Endothelial cell of umbilical vein (primary cell): ENCODE data around the gene LRRC27. TPM values are rescaled to one million over a fixed set of nuclear protein-coding genes. Genes with fewer than 3 reads are reported as not detected.

Experiments
- BruUV-seq: library from RNA; stranded (reverse); fragments of 400-500 nt; replicated peaks from 2 replicates; lab custom pipeline; 2021; lab: Mats Ljungman, UMichigan
- CTCF ChIA-PET: fragments of 300-600, 350-600 bp; sonication (Branson Sonifier 250); formaldehyde crosslinking; loops from one replicate; lab custom pipeline; 2021; ENCODE audit warnings: antibody characterized with exemption, inconsistent platforms; lab: Charles Lee
- POLR2A ChIA-PET: fragments of 300-600, 350-600 bp; sonication (Branson Sonifier 250); formaldehyde crosslinking; loops from one replicate; lab custom pipeline; 2021; ENCODE audit warnings: antibody characterized with exemption, inconsistent platforms; lab: Charles Lee
- DNase-seq: peaks from one replicate; pipeline ENCODE4 v3.0.0-alpha.2; 2011; ENCODE audit warnings: low read depth, low spot score
- FAIRE-seq: peaks from 2 replicates; lab custom pipeline; 2011; peaks lifted over from hg19 to GRCh38; lab: Jason Lieb, UNC
- H2AFZ ChIP-seq: 2 replicates; pipeline ENCODE4 v1.6.0; 2012; ENCODE audit warnings: low read depth, low read length, control low read depth, inconsistent platforms
- H3K27ac ChIP-seq: 2 replicates; pipeline ENCODE4 v1.5.1; 2011; ENCODE audit warnings: low read depth, mild to moderate bottlenecking, control low read depth, low read length, moderate library complexity; ENCODE audit not compliant: insufficient read depth
- H3K27me3 ChIP-seq, 2 experiments: 2 replicates each; pipeline versions ENCODE4 v1.6.0 to v1.6.1; 2011; ENCODE audit warnings: low read length in 2 of 2, mixed read lengths in 1 of 2; ENCODE audit not compliant: control insufficient read depth in 2 of 2, insufficient read depth in 2 of 2
- H3K36me3 ChIP-seq, 2 experiments: 2 replicates in 1 of 2; 3 replicates in 1 of 2; pipeline ENCODE4 v1.5.1; 2011; ENCODE audit warnings: low read length in 2 of 2, mild to moderate bottlenecking in 1 of 2, moderate library complexity in 1 of 2; ENCODE audit not compliant: control insufficient read depth in 2 of 2, insufficient read depth in 2 of 2; ENCODE audit errors: extremely low read depth in 1 of 2
- H3K4me1 ChIP-seq: 3 replicates; pipeline ENCODE4 v1.5.1; 2011; ENCODE audit warnings: mild to moderate bottlenecking, low read length; ENCODE audit not compliant: control insufficient read depth, insufficient read depth; ENCODE audit errors: extremely low read depth
- H3K4me2 ChIP-seq: 2 replicates; pipeline ENCODE4 v1.6.1; 2011; ENCODE audit warnings: low read length, control low read depth, mixed read lengths; ENCODE audit not compliant: insufficient read depth
- H3K4me3 ChIP-seq, 3 experiments: fragments of 200-600 bp in 1 of 3; sonication (generic), shearing (Covaris generic) in 1 of 3; replicated peaks in 1 of 3; 2 replicates each; pipeline ENCODE4 v1.5.1; 2011 to 2016; ENCODE audit warnings: control low read depth in 3 of 3, low read length in 3 of 3, mild to moderate bottlenecking in 2 of 3, inconsistent platforms in 1 of 3, low read depth in 1 of 3, moderate library complexity in 1 of 3; ENCODE audit not compliant: insufficient read depth in 1 of 3
- H3K79me2 ChIP-seq: 2 replicates; pipeline ENCODE4 v1.6.0; 2012; ENCODE audit warnings: low read length, inconsistent platforms; ENCODE audit not compliant: control insufficient read depth, insufficient read depth
- H3K9ac ChIP-seq: replicated peaks from 2 replicates; pipeline ENCODE3; 2011; ENCODE audit warnings: low read length, control low read depth; ENCODE audit not compliant: insufficient read depth; ENCODE audit errors: extremely low read depth
- H3K9me1 ChIP-seq: replicated peaks from 3 replicates; pipeline ENCODE4 v1.6.0; 2011; ENCODE audit warnings: mild to moderate bottlenecking, low read length; ENCODE audit not compliant: control insufficient read depth, insufficient read depth; ENCODE audit errors: extremely low read depth
- H3K9me3 ChIP-seq: replicated peaks from 2 replicates; pipeline ENCODE4 v1.5.1; 2012; ENCODE audit warnings: low read length, inconsistent platforms; ENCODE audit not compliant: control insufficient read depth, insufficient read depth
- H4K20me1 ChIP-seq: replicated peaks from 2 replicates; pipeline ENCODE3; 2011; ENCODE audit warnings: mild to moderate bottlenecking, low read length; ENCODE audit not compliant: control insufficient read depth, insufficient read depth; ENCODE audit errors: extremely low read depth
- EZH2 ChIP-seq: IDR thresholded peaks from 2 replicates; pipeline ENCODE4 v1.6.1; 2012; ENCODE audit warnings: borderline replicate concordance, low read depth, mild to moderate bottlenecking, moderate library complexity, low read length, inconsistent platforms; ENCODE audit not compliant: severe bottlenecking
- FOS ChIP-seq: IDR thresholded peaks from 2 replicates; pipeline ENCODE4 v1.6.1; 2011; ENCODE audit warnings: mild to moderate bottlenecking, low read length, moderate library complexity, borderline replicate concordance; ENCODE audit not compliant: insufficient read depth
- GATA2 ChIP-seq: IDR thresholded peaks from 2 replicates; pipeline ENCODE4 v1.7.0; 2011; ENCODE audit warnings: low read depth, mild to moderate bottlenecking, moderate library complexity, mixed read lengths, low read length; ENCODE audit not compliant: insufficient read length, insufficient read depth
- JUN ChIP-seq: IDR thresholded peaks from 2 replicates; pipeline ENCODE4 v1.6.1; 2011; ENCODE audit warnings: borderline replicate concordance, low read depth; ENCODE audit not compliant: insufficient read length, insufficient read depth
- MAX ChIP-seq: IDR thresholded peaks from 2 replicates; pipeline ENCODE4 v1.6.1; 2011; ENCODE audit not compliant: insufficient read depth, insufficient read length
- MYC ChIP-seq: IDR thresholded peaks from one replicate; pipeline ENCODE4 v1.6.1; 2011; ENCODE audit warnings: mild to moderate bottlenecking, low read depth, low read length
- POLR2A ChIP-seq: IDR thresholded peaks from 2 replicates; pipeline ENCODE4 v1.6.1; 2012; ENCODE audit warnings: low read depth, mild to moderate bottlenecking, control low read depth, low read length
- POLR2AphosphoS5 ChIP-seq: IDR thresholded peaks from 2 replicates; pipeline ENCODE4 v1.6.1; 2012; ENCODE audit warnings: low read depth, mild to moderate bottlenecking, control low read depth, low read length, moderate library complexity; ENCODE audit not compliant: insufficient read depth
- dilution Hi-C: fragments of 300-500 bp; cut with MboI; formaldehyde crosslinking; loops from one replicate; pipeline ENCODE4 v1.15.0; 2019; ENCODE audit warnings: low sequenced_read_pairs; ENCODE audit not compliant: extremely low pct_ligation_motif_present
- intact Hi-C: fragments of 100-400 bp; cut with micrococcal nuclease; formaldehyde crosslinking; loops from one replicate; pipeline ENCODE4 v1.10.0; 2022
- polyA plus RNA-seq, 4 experiments: library from polyadenylated mRNA; depleted of rRNA in 3 of 4; stranded (reverse) in 3 of 4; unstranded in 1 of 4; fragments of >200 nt; gene quantifications; 2 replicates each; pipeline versions ENCODE4 v1.2.1 to v1.2.3, GENCODE V29; 2011 to 2012; ENCODE audit warnings: missing spikeins in 1 of 4
- total RNA-seq: library from RNA; stranded (reverse); gene quantifications from 2 replicates; pipeline ENCODE4 v1.2.3, GENCODE V29; 2021
- TF ChIP-seq, protein P1 (sequence below), 2 donors: IDR thresholded peaks; 1 replicate in 1 of 2; 2 replicates in 1 of 2; pipeline ENCODE4 v1.5.1; 2011; ENCODE audit warnings: low read length in 2 of 2, mild to moderate bottlenecking in 2 of 2, moderate library complexity in 2 of 2, control low read depth in 1 of 2, inconsistent platforms in 1 of 2, low read depth in 1 of 2; ENCODE audit not compliant: insufficient read depth in 1 of 2; ENCODE audit errors: extremely low read depth in 1 of 2

The LRRC27 gene
- total and polyA plus RNA-seq, 2 donors (not counting 3 experiments of a cell fraction or from before 2014, with no cell fraction given): 8.3 to 13.6 TPM

DNA sequence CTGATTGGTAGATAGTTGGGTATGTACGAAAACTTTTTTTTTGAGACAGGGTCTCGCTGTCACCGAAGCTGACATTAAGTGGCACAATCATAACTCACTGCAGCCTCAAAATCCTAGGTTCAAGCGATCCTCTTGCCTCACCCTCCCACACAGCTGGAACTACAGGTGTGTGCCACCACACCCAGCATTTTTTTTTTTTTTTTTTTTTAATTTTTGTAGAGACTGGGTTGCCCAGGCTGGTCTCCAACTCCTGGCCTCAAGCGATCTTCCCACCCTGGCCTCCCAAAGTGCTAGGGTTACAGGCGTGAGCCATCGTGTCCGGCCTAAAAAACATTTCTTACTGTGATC, 1.5 kb upstream of the LRRC27 start:
- no peak overlapping the region for H2AFZ ChIP-seq
- H3K36me3 ChIP-seq: no peaks in the 10 kb centered on the region
- peak overlapping the region; percentile 91 for H3K4me2 ChIP-seq
- H3K4me1 ChIP-seq: peaks cover 20% of the 10 kb centered on the region
- dilution Hi-C loops (no loop called here), intact Hi-C loops (loop anchor here (1.0 kb wide), 2 partner anchors 22 to 430 kb away; no protein-coding TSS in a partner anchor)
- CTCF ChIA-PET: interaction anchor here (1.0 to 1.2 kb wide), 3 partner anchors 23 to 111 kb away, joined by 3 read pairs; no protein-coding TSS in a partner anchor
- POLR2A ChIA-PET: no interaction called here
- BruUV-seq: no TSS peak
- no peak for DNase-seq
- H3K79me2 ChIP-seq: peaks cover 42% of the 10 kb centered on the region
- peak overlapping the region; percentile 2 for H3K9ac ChIP-seq
- H3K9me1 ChIP-seq: no peaks in the 10 kb centered on the region
- H3K27ac ChIP-seq: peak overlapping the region; percentile 40
- no peaks in the 10 kb centered on the region for H3K27me3 ChIP-seq
- no peaks in the 10 kb centered on the region for H3K9me3 ChIP-seq
- no peak for FAIRE-seq
- TF ChIP-seq, protein P1, sequence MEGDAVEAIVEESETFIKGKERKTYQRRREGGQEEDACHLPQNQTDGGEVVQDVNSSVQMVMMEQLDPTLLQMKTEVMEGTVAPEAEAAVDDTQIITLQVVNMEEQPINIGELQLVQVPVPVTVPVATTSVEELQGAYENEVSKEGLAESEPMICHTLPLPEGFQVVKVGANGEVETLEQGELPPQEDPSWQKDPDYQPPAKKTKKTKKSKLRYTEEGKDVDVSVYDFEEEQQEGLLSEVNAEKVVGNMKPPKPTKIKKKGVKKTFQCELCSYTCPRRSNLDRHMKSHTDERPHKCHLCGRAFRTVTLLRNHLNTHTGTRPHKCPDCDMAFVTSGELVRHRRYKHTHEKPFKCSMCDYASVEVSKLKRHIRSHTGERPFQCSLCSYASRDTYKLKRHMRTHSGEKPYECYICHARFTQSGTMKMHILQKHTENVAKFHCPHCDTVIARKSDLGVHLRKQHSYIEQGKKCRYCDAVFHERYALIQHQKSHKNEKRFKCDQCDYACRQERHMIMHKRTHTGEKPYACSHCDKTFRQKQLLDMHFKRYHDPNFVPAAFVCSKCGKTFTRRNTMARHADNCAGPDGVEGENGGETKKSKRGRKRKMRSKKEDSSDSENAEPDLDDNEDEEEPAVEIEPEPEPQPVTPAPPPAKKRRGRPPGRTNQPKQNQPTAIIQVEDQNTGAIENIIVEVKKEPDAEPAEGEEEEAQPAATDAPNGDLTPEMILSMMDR (IDR thresholded peaks at IDR 0.05; ENCODE audit: extremely low read depth in 1 of 2, insufficient read depth in 1 of 2, low read depth in 1 of 2, low read length in 2 of 2): no peak
- no peak for TF ChIP-seq JUN
- no peak for TF ChIP-seq MAX
- no peak for TF ChIP-seq GATA2
- no peak for TF ChIP-seq MYC
- no peak for TF ChIP-seq FOS
- H3K4me3 ChIP-seq: peak overlapping the region; percentile 13 to 71 (median 60)
- H4K20me1 ChIP-seq: no peaks in the 10 kb centered on the region

DNA sequence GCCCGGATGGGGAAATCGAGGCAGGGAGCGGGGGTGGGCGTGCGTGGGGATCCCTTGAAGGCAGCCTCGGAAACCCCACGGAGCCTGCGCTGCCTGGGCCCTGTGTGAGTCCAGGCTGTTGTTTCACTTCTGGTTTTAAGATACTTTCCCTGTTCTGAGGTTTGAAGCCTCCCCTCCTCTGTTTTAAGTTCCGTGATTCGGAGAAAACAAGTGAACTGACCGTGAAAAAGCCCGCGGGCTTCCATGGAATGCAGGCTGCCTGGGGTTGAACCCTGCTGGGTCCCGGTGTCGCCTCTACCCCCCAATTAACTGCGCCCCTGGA, 401 bp downstream of the LRRC27 start:
- ChIA-PET POLR2A (no interaction called here), CTCF (no interaction called here)
- peak overlapping the region; percentile 36 for H3K9ac ChIP-seq
- H2AFZ ChIP-seq: peak overlapping the region; percentile 95
- DNase-seq (no peak), FAIRE-seq (no peak)
- no peaks in the 10 kb centered on the region for H3K9me1 ChIP-seq
- TF ChIP-seq POLR2AphosphoS5: no peak
- no peak for TF ChIP-seq EZH2
- no peak for TF ChIP-seq MAX
- no peak for TF ChIP-seq POLR2A
- TF ChIP-seq JUN: no peak
- peaks cover 39% of the 10 kb centered on the region for H3K79me2 ChIP-seq
- H4K20me1 ChIP-seq: no peaks in the 10 kb centered on the region
- dilution Hi-C loops: no loop called here
- peak overlapping the region; percentile 77 for H3K4me2 ChIP-seq
- intact Hi-C loops: loop anchor here (1.0 kb wide), 1 partner anchor 205 kb away; the partner anchor contains the start of gene INPP5A
- peak overlapping the region; percentile 10 for H3K27ac ChIP-seq
- BruUV-seq: no TSS peak
- no peaks in the 10 kb centered on the region for H3K36me3 ChIP-seq
- H3K4me3 ChIP-seq: peak overlapping the region; percentile 39 to 71 (median 57)
- peaks cover 30% of the 10 kb centered on the region for H3K4me1 ChIP-seq
- H3K27me3 ChIP-seq: no peaks in the 10 kb centered on the region
- no peaks in the 10 kb centered on the region for H3K9me3 ChIP-seq
